Astrocyte (in vitro differentiated cells and primary cell): Measurements from ENCODE around the gene PARN.

ENCODE experiments used
- CTCF ChIP-seq: IDR thresholded peaks from 2 replicates; pipeline ENCODE4 v1.5.1; 2011; ENCODE audit warnings: low read depth, mild to moderate bottlenecking, inconsistent platforms, low read length, moderate library complexity; ENCODE audit not compliant: insufficient read depth
- EZH2 ChIP-seq: IDR thresholded peaks from 2 replicates; pipeline ENCODE4 v1.6.1; 2012; ENCODE audit warnings: mild to moderate bottlenecking, low read length, inconsistent platforms; ENCODE audit not compliant: insufficient read depth

DNA sequence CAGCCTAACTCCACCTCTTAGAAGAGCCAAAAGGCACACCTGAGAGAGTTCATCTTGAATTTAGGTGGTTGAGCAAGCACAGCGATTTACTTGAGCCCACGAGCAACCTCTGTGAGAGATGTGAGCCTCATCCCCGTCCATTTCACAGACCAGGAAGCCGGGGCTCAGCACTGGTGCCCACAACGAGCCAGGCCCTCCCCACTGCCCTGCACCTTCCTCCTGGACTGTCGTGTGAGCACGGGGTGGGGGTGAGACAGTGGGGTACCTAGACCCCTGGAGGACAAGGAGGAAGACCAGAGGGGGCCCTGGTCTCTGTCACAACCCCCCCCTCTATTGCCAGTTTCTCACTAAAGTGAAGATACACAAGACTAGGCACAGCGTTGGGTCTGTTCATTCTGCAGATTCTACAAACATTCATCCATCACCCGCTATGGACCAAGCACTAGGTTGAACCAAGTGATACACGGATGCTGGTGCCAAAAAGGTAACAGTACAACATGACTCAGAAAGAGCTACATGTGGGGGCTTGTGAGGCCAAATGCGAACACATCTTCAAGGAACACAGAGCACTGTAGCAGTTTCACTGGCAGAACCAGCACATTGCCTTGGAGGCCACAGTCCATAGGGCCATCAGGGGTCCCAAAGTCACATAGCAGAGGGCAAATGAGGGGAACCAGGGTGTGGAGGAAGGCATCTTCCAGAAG, 231.9 kb downstream of the PARN start:
- TF ChIP-seq CTCF (no peak), EZH2 (no peak)
